ENCODE data around the gene DLX5. TPM values are rescaled to one million over a fixed set of nuclear protein-coding genes. Genes with fewer than 3 reads are reported as not detected.

Gene DLX5
- total RNA-seq, 1 experiment from 2014 or later: not detected

GRCh38 chr7:96996958-96997511 lies 27.6 kb downstream of the DLX5 start:
- H3K36me3 Mint-ChIP-seq: no peaks in the 10 kb centered on the region
- ATAC-seq (no peak), DNase-seq (ENCODE audit: low spot score) (no peak)
- H3K9me3 Mint-ChIP-seq: no peaks in the 10 kb centered on the region
- TF ChIP-seq, protein P1, sequence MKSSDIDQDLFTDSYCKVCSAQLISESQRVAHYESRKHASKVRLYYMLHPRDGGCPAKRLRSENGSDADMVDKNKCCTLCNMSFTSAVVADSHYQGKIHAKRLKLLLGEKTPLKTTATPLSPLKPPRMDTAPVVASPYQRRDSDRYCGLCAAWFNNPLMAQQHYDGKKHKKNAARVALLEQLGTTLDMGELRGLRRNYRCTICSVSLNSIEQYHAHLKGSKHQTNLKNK (CRISPR knock-in tag; IDR thresholded peaks at IDR 0.05): no peak
- no peak for TF ChIP-seq IRF2 (CRISPR knock-in tag; IDR thresholded peaks at IDR 0.05; ENCODE audit: borderline replicate concordance, low read depth)
- TF ChIP-seq GABPB1 (CRISPR knock-in tag; IDR thresholded peaks at IDR 0.05): no peak
- TF ChIP-seq, protein P2, sequence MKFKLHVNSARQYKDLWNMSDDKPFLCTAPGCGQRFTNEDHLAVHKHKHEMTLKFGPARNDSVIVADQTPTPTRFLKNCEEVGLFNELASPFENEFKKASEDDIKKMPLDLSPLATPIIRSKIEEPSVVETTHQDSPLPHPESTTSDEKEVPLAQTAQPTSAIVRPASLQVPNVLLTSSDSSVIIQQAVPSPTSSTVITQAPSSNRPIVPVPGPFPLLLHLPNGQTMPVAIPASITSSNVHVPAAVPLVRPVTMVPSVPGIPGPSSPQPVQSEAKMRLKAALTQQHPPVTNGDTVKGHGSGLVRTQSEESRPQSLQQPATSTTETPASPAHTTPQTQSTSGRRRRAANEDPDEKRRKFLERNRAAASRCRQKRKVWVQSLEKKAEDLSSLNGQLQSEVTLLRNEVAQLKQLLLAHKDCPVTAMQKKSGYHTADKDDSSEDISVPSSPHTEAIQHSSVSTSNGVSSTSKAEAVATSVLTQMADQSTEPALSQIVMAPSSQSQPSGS (CRISPR knock-in tag; IDR thresholded peaks at IDR 0.05; ENCODE audit: borderline replicate concordance, low read depth): no peak
- no peak for TF ChIP-seq NR3C1 (CRISPR knock-in tag; conservative IDR thresholded peaks at IDR 0.05; ENCODE audit: low read depth)
- TF ChIP-seq PREB (CRISPR knock-in tag; IDR thresholded peaks at IDR 0.05; ENCODE audit: borderline replicate concordance): no peak
- TF ChIP-seq, protein P3, sequence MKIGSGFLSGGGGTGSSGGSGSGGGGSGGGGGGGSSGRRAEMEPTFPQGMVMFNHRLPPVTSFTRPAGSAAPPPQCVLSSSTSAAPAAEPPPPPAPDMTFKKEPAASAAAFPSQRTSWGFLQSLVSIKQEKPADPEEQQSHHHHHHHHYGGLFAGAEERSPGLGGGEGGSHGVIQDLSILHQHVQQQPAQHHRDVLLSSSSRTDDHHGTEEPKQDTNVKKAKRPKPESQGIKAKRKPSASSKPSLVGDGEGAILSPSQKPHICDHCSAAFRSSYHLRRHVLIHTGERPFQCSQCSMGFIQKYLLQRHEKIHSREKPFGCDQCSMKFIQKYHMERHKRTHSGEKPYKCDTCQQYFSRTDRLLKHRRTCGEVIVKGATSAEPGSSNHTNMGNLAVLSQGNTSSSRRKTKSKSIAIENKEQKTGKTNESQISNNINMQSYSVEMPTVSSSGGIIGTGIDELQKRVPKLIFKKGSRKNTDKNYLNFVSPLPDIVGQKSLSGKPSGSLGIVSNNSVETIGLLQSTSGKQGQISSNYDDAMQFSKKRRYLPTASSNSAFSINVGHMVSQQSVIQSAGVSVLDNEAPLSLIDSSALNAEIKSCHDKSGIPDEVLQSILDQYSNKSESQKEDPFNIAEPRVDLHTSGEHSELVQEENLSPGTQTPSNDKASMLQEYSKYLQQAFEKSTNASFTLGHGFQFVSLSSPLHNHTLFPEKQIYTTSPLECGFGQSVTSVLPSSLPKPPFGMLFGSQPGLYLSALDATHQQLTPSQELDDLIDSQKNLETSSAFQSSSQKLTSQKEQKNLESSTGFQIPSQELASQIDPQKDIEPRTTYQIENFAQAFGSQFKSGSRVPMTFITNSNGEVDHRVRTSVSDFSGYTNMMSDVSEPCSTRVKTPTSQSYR (CRISPR knock-in tag; IDR thresholded peaks at IDR 0.05): no peak
- TF ChIP-seq, protein P4, sequence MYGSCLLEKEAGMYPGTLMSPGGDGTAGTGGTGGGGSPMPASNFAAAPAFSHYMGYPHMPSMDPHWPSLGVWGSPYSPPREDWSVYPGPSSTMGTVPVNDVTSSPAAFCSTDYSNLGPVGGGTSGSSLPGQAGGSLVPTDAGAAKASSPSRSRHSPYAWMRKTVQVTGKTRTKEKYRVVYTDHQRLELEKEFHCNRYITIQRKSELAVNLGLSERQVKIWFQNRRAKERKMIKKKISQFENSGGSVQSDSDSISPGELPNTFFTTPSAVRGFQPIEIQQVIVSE (CRISPR knock-in tag; IDR thresholded peaks at IDR 0.05; ENCODE audit: borderline replicate concordance): no peak
- TF ChIP-seq E2F5 (CRISPR knock-in tag; IDR thresholded peaks at IDR 0.05): no peak
- TF ChIP-seq ATF3 (CRISPR knock-in tag; conservative IDR thresholded peaks at IDR 0.05): no peak
- TF ChIP-seq ARID4B (CRISPR knock-in tag; IDR thresholded peaks at IDR 0.05; ENCODE audit: borderline replicate concordance): no peak
- TF ChIP-seq HMGA2 (CRISPR knock-in tag; IDR thresholded peaks at IDR 0.05): no peak
- no peak for TF ChIP-seq RELA (CRISPR knock-in tag; IDR thresholded peaks at IDR 0.05; ENCODE audit: borderline replicate concordance)
- CTCF ChIA-PET: interaction anchor here (2.2 to 2.3 kb wide), 2 partner anchors 9 to 30 kb away, joined by 8 to 11 read pairs; no protein-coding TSS in a partner anchor
- no peak overlapping the region for H3K27ac Mint-ChIP-seq
- peaks cover 71% of the 10 kb centered on the region for H3K4me1 Mint-ChIP-seq
- peak overlapping the region; percentile 41; the same call in 1 of the 2 replicates for H3K4me3 Mint-ChIP-seq
- POLR2A ChIA-PET: no interaction called here
- H3K27me3 Mint-ChIP-seq (ENCODE audit: low read depth): peaks cover 100% of the 10 kb centered on the region
